ENCODE data around the gene CAPN1. TPM values are rescaled to one million over a fixed set of nuclear protein-coding genes. Genes with fewer than 3 reads are reported as not detected.

Gene CAPN1
- total RNA-seq, 6 experiments from 2014 or later: 55.7 to 124 (median 83.1) TPM

DNA sequence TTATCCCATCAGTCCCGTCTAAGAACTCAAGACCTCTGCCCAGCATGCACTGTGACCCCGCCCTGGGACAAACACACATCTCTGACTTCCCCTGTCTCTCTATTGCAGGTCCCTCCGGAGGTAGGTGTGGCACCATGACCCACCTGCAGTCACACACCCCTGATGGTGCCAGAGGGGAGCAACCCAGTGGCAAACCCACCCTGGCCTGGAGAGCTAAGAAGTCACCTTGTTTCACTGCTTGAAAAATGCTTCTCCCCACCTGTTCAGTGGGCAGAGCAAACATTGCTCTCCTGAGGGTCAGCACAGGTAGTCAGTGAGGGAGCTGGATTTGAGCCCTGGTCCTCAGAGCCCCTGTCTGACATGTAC lies 23.9 kb downstream of the CAPN1 start:
- DNase-seq: peak in 1 of 3 donors; percentile 37
- no peak overlapping the region for H3K27ac ChIP-seq
- peaks cover 0 to 35% (median 19%) of the 10 kb centered on the region in 4 donors for H3K36me3 ChIP-seq
- ATAC-seq: no peak
- H3K4me1 ChIP-seq: peaks cover 0 to 25% (median 6%) of the 10 kb centered on the region in 4 donors
- H3K9me3 ChIP-seq: no peaks in the 10 kb centered on the region
- no peak for TF ChIP-seq POLR2A (IDR thresholded peaks at IDR 0.05)
- TF ChIP-seq CTCF (IDR thresholded peaks at IDR 0.05): no peak
- no CpG with 5 or more reads among the region's 3 CpGs for WGBS (ENCODE audit: insufficient coverage, low coverage, low lambda C conversion rate, missing lambda C conversion rate)
- H3K27me3 ChIP-seq: no peaks in the 10 kb centered on the region
- intact Hi-C loops (cut with DNase I): loop anchor here in 1 of 2 donors (10.0 kb wide), 1 partner anchor 49 kb away; no protein-coding TSS in a partner anchor
- H3K4me3 ChIP-seq: no peak overlapping the region

DNA sequence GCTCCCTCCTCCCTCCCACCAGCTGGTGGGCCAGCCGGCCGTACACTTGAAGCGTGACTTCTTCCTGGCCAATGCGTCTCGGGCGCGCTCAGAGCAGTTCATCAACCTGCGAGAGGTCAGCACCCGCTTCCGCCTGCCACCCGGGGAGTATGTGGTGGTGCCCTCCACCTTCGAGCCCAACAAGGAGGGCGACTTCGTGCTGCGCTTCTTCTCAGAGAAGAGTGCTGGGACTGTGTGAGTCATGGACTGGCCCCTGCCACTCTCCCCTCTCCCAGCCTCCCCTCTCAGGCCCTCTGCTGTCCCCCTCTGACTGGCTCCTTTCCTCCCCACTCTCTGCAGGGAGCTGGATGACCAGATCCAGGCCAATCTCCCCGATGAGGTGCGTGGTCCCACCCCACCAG lies 24.7 kb downstream of the CAPN1 start:
- no peak overlapping the region for H3K27ac ChIP-seq
- WGBS (ENCODE audit: insufficient coverage, low coverage, low lambda C conversion rate, missing lambda C conversion rate): 76% methylated on average over 2 of the region's 17 CpGs
- no peaks in the 10 kb centered on the region for H3K27me3 ChIP-seq
- H3K4me1 ChIP-seq: peaks cover 0 to 33% (median 9%) of the 10 kb centered on the region in 4 donors
- intact Hi-C loops (cut with DNase I): loop anchor here in 1 of 2 donors (10.0 kb wide), 1 partner anchor 48 kb away; no protein-coding TSS in a partner anchor
- DNase-seq (peak in 1 of 3 donors; percentile 44), ATAC-seq (no peak)
- TF ChIP-seq CTCF (IDR thresholded peaks at IDR 0.05) (no peak), POLR2A (IDR thresholded peaks at IDR 0.05) (no peak)
- no peak overlapping the region for H3K4me3 ChIP-seq
- peaks cover 0 to 35% (median 19%) of the 10 kb centered on the region in 4 donors for H3K36me3 ChIP-seq
- no peaks in the 10 kb centered on the region for H3K9me3 ChIP-seq

DNA sequence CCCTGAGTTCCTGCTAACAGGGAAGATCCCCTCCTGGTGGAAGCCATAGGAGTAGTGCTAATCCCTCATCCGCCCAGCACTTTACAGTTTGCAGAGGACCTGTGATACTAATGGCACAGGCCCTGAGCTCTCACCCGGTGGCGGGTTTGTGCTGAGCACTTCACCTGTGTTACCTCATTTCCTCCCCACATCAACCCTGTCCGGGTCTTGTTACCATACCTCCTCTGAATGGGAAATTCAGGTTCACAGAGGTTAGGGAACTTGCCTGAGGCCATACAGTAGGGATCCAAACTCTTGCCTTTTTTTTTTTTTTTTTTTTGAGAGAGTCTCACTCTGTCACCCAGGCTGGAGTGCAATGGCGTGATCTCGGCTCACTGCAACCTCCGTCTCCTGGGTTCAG lies 25.2 kb downstream of the CAPN1 start:
- H3K4me1 ChIP-seq: peaks cover 0 to 33% (median 10%) of the 10 kb centered on the region in 4 donors
- intact Hi-C loops (cut with DNase I): loop anchor here in 1 of 2 donors (10.0 kb wide), 1 partner anchor 48 kb away; no protein-coding TSS in a partner anchor
- TF ChIP-seq CTCF (IDR thresholded peaks at IDR 0.05) (no peak), POLR2A (IDR thresholded peaks at IDR 0.05) (no peak)
- no peaks in the 10 kb centered on the region for H3K27me3 ChIP-seq
- peaks cover 0 to 35% (median 19%) of the 10 kb centered on the region in 4 donors for H3K36me3 ChIP-seq
- ATAC-seq (no peak), DNase-seq (no peak)
- no peak overlapping the region for H3K4me3 ChIP-seq
- WGBS (ENCODE audit: insufficient coverage, low coverage, low lambda C conversion rate, missing lambda C conversion rate): 100% methylated on average over 1 of the region's 7 CpGs
- no peaks in the 10 kb centered on the region for H3K9me3 ChIP-seq
- no peak overlapping the region for H3K27ac ChIP-seq

DNA sequence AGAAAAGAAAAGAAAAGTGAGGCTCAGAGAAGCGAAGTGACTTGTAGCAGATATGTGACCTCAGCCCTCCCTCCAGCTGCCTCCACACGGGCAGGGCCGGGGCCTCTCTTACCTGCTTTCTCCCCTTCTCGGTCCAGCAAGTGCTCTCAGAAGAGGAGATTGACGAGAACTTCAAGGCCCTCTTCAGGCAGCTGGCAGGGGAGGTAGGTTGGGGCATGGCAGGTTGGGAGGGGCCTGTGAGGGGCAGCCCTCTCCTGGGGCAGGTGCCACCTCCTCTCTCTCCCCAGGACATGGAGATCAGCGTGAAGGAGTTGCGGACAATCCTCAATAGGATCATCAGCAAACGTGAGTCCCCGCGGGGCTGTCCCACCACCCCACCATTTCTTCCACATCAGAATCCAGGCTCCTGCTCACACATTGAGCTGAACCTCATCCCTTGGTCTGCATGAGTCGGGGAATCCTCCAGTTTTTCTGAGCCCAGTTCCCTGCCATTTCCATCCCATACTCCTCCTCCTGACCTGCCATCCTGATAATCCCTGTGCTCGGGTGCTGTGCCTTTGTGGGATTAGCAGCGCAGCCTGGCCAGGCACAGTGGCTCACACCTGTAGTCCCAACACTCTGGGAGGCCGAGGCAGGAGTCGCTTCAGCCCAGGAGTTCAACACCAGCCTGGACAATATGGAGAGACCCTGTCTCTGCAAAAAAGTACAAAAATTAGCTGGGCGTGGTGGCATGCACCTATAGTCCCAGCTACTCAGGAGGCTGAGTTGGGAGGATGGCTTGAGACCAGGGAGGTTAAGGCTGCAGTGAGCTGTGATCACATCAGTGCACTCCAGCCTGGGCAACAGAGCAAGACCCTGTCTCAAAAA lies 26.4 kb downstream of the CAPN1 start:
- peak in 1 of 3 donors; percentile 42 for DNase-seq
- no peak for ATAC-seq
- H3K4me3 ChIP-seq: no peak overlapping the region
- H3K27me3 ChIP-seq: no peaks in the 10 kb centered on the region
- H3K36me3 ChIP-seq: peaks cover 0 to 35% (median 19%) of the 10 kb centered on the region in 4 donors
- no peak for TF ChIP-seq CTCF (IDR thresholded peaks at IDR 0.05)
- TF ChIP-seq POLR2A (IDR thresholded peaks at IDR 0.05): no peak
- intact Hi-C loops (cut with DNase I): loop anchor here in 1 of 2 donors (10.0 kb wide), 1 partner anchor 47 kb away; no protein-coding TSS in a partner anchor
- no peak overlapping the region for H3K27ac ChIP-seq
- H3K9me3 ChIP-seq: no peaks in the 10 kb centered on the region
- 78% methylated on average over 4 of the region's 16 CpGs for WGBS (ENCODE audit: insufficient coverage, low coverage, low lambda C conversion rate, missing lambda C conversion rate)
- H3K4me1 ChIP-seq: peaks cover 0 to 33% (median 10%) of the 10 kb centered on the region in 4 donors

Measured in right lobe of liver (tissue), 6 donors.